HCT116 (cell line): Measurements from ENCODE around the gene PLEKHM1. TPM values are rescaled to one million over a fixed set of nuclear protein-coding genes. Genes with fewer than 3 reads are reported as not detected.

Experiments
- ATAC-seq: fragments of 200-7000 bp; cut with Tn5 transposase; 2 replicates; pipeline ENCODE4 v1.9.1; 2020; ENCODE audit warnings: mild to moderate bottlenecking, moderate library complexity
- BruUV-seq: library from RNA; stranded (reverse); fragments of 400-500 nt; replicated peaks from 2 replicates; lab custom pipeline; 2021; lab: Mats Ljungman, UMichigan
- CTCF ChIA-PET: fragments of 300-600 bp; sonication (Branson Sonifier 250); formaldehyde crosslinking; loops from one replicate; lab custom pipeline; 2021; ENCODE audit warnings: antibody characterized with exemption; lab: Charles Lee
- POLR2A ChIA-PET: fragments of 300-600, 350-600 bp; sonication (Branson Sonifier 250); formaldehyde crosslinking; loops from one replicate; lab custom pipeline; 2021; ENCODE audit warnings: antibody characterized with exemption; lab: Charles Lee
- RAD21 ChIA-PET, 2 experiments: fragments of 300-600 bp; sonication (Branson Sonifier 250); formaldehyde crosslinking; loops; one replicate each; lab custom pipeline; 2023; ENCODE audit warnings: low total read pairs in 2 of 2; ENCODE audit not compliant: uncharacterized antibody in 2 of 2, unreplicated experiment in 2 of 2, low non-redundant PET in 1 of 2; lab: Charles Lee
- DNase-seq: peaks from one replicate; pipeline ENCODE4 v3.0.0-alpha.2; 2010; ENCODE audit warnings: low read depth, low spot score
- H2AFZ ChIP-seq: fragments of 200-600 bp; shearing (Covaris generic), sonication (generic); 2 replicates; pipeline ENCODE4 v1.6.1; 2017; ENCODE audit warnings: low read depth, mixed run types, mixed read lengths, antibody characterized with exemption, low read length; ENCODE audit not compliant: poor library complexity, severe bottlenecking
- H3K27ac ChIP-seq: 2 replicates; pipeline ENCODE4 v1.5.1; 2012; ENCODE audit warnings: low read depth, low read length
- H3K27me3 ChIP-seq: fragments of 200-600 bp; sonication (generic); 2 replicates; pipeline ENCODE4 v1.6.1; 2016; ENCODE audit warnings: mixed run types, low read length, mixed read lengths; ENCODE audit not compliant: insufficient read depth
- H3K36me3 ChIP-seq, 2 experiments: fragments of 200-500 bp in 1 of 2; fragments of 200-600 bp in 1 of 2; sonication (Bioruptor generic) in 1 of 2; sonication (generic) in 1 of 2; 2 replicates each; pipeline versions ENCODE4 v1.5.1 to v1.6.1; 2014 to 2016; ENCODE audit warnings: low read length in 2 of 2, inconsistent platforms in 1 of 2, mixed read lengths in 1 of 2, mixed run types in 1 of 2; ENCODE audit not compliant: insufficient read depth in 2 of 2, control insufficient read depth in 1 of 2
- H3K4me1 ChIP-seq, 2 experiments: fragments of 200-600 bp in 1 of 2; sonication (generic) in 1 of 2; 2 replicates each; pipeline versions ENCODE4 v1.5.1 to v1.6.1; 2012 to 2017; ENCODE audit warnings: low read length in 2 of 2, inconsistent platforms in 1 of 2, mild to moderate bottlenecking in 1 of 2, mixed read lengths in 1 of 2, mixed run types in 1 of 2, moderate library complexity in 1 of 2; ENCODE audit not compliant: insufficient read depth in 2 of 2, control insufficient read depth in 1 of 2
- H3K4me2 ChIP-seq: fragments of 200-600 bp; sonication (generic); 2 replicates; pipeline ENCODE4 v1.6.1; 2017; ENCODE audit warnings: mixed run types, low read length, mixed read lengths
- H3K4me3 ChIP-seq, 2 experiments: fragments of 200-600 bp in 1 of 2; sonication (generic) in 1 of 2; replicated peaks in 1 of 2; 2 replicates each; pipeline ENCODE4 v1.5.1; 2011 to 2016; ENCODE audit warnings: low read length in 2 of 2, control low read depth in 1 of 2, low read depth in 1 of 2, mild to moderate bottlenecking in 1 of 2, mixed read lengths in 1 of 2, mixed run types in 1 of 2
- H3K79me2 ChIP-seq: fragments of 200-600 bp; sonication (generic); 2 replicates; pipeline ENCODE4 v1.6.1; 2017; ENCODE audit warnings: mild to moderate bottlenecking, mixed run types, low read length, moderate library complexity, mixed read lengths; ENCODE audit not compliant: insufficient read depth
- H3K9ac ChIP-seq: fragments of 200-600 bp; sonication (generic); 2 replicates; pipeline ENCODE4 v1.6.1; 2016; ENCODE audit warnings: low read length, mixed read lengths
- H3K9me2 ChIP-seq: fragments of 200-600 bp; sonication (generic), shearing (Covaris generic); 2 replicates; pipeline ENCODE4 v1.6.1; 2017; ENCODE audit warnings: mixed run types, mild to moderate bottlenecking, moderate library complexity; ENCODE audit not compliant: insufficient read depth
- H3K9me3 ChIP-seq, 2 experiments: fragments of 200-500 bp in 1 of 2; fragments of 200-600 bp in 1 of 2; sonication (Bioruptor generic) in 1 of 2; sonication (generic) in 1 of 2; 2 replicates each; pipeline ENCODE4 v1.6.1; 2014 to 2017; ENCODE audit warnings: low read length in 2 of 2, mixed read lengths in 2 of 2, inconsistent platforms in 1 of 2, low read depth in 1 of 2, mild to moderate bottlenecking in 1 of 2, mixed run types in 1 of 2, moderate library complexity in 1 of 2; ENCODE audit not compliant: control insufficient read depth in 1 of 2, insufficient read depth in 1 of 2
- H4K20me1 ChIP-seq: fragments of 200-600 bp; sonication (generic), shearing (Covaris generic); 2 replicates; pipeline ENCODE4 v1.6.1; 2017; ENCODE audit warnings: mixed run types, mild to moderate bottlenecking, moderate library complexity; ENCODE audit not compliant: insufficient read depth
- ATF3 ChIP-seq: IDR thresholded peaks from 2 replicates; pipeline ENCODE4 v1.6.1; 2012
- CEBPB ChIP-seq: IDR thresholded peaks from 2 replicates; pipeline ENCODE4 v1.6.1; 2012; ENCODE audit warnings: low read depth
- CTCF ChIP-seq, 3 experiments: fragments of 200-600 bp in 1 of 3; sonication (generic) in 1 of 3; IDR thresholded peaks in 2 of 3; conservative IDR thresholded peaks in 1 of 3; 2 replicates each; pipeline ENCODE4 v1.5.1; 2012 to 2017; ENCODE audit warnings: low read depth in 2 of 3, low read length in 2 of 3, antibody characterized with exemption in 1 of 3, borderline replicate concordance in 1 of 3, control low read depth in 1 of 3, mild to moderate bottlenecking in 1 of 3, mixed read lengths in 1 of 3, mixed run types in 1 of 3, moderate library complexity in 1 of 3; ENCODE audit not compliant: insufficient read depth in 1 of 3
- EGR1 ChIP-seq: IDR thresholded peaks from 2 replicates; pipeline ENCODE4 v1.6.1; 2012; ENCODE audit warnings: low read depth
- JUND ChIP-seq: IDR thresholded peaks from 2 replicates; pipeline ENCODE4 v1.6.1; 2012
- RAD21 ChIP-seq: IDR thresholded peaks from 2 replicates; pipeline ENCODE4 v1.6.1; 2012; ENCODE audit warnings: low read depth, mild to moderate bottlenecking
- REST ChIP-seq: IDR thresholded peaks from 2 replicates; pipeline ENCODE4 v1.6.1; 2012; ENCODE audit warnings: low read depth
- SP1 ChIP-seq: IDR thresholded peaks from 2 replicates; pipeline ENCODE4 v1.6.1; 2012; ENCODE audit warnings: low read depth
- SRF ChIP-seq: IDR thresholded peaks from 2 replicates; pipeline ENCODE4 v1.6.1; 2012; ENCODE audit warnings: low read depth
- TCF7L2 ChIP-seq: IDR thresholded peaks from 2 replicates; pipeline ENCODE4 v1.7.0; 2011; ENCODE audit warnings: borderline replicate concordance, inconsistent platforms; ENCODE audit not compliant: insufficient read depth, insufficient read length; ENCODE audit errors: extremely low read depth
- ZFX ChIP-seq: fragments of 450-650 bp; IDR thresholded peaks from 2 replicates; pipeline ENCODE4 v1.6.1; 2017
- ZNF274 ChIP-seq: fragments of 200-500 bp; sonication (Bioruptor generic); IDR thresholded peaks from 2 replicates; pipeline ENCODE4 v1.6.1; 2014; ENCODE audit warnings: mild to moderate bottlenecking, low read depth, low read length, inconsistent platforms
- intact Hi-C: fragments of 100-400 bp; cut with micrococcal nuclease; formaldehyde crosslinking; loops from 2 replicates; pipeline ENCODE4 v1.10.0; 2022
- total RNA-seq: library from RNA; stranded (reverse); gene quantifications from one replicate; pipeline ENCODE4 v1.2.1, GENCODE V29; 2021; ENCODE audit not compliant: unreplicated experiment

The PLEKHM1 gene
- total RNA-seq, 1 experiment from 2014 or later = 32.8 TPM

- Histone ChIP-seq H3K36me3 (no peaks in the 10 kb centered on the region), H3K79me2 (peaks cover 11% of the 10 kb centered on the region), H3K9me2 (no peaks in the 10 kb centered on the region), H4K20me1 (no peaks in the 10 kb centered on the region), H3K27me3 (no peaks in the 10 kb centered on the region), H3K4me3 (no peak overlapping the region), H2AFZ (no peak overlapping the region), H3K4me2 (no peak overlapping the region), H3K9me3 (no peaks in the 10 kb centered on the region)
- no peak for DNase-seq
- BruUV-seq = no TSS peak
- ChIA-PET CTCF (interaction anchor here (0.7 to 1.2 kb wide), 5 partner anchors 33 to 424 kb away, joined by 3 to 7 read pairs (median 3); no protein-coding TSS in a partner anchor), RAD21 (no interaction called here), POLR2A (no interaction called here)
- intact Hi-C loops = loop anchor here (1.0 to 5.0 kb wide), 3 partner anchors 156 to 403 kb away; partner anchors contain the start of gene HEXIM1
- TF ChIP-seq JUND (no peak), RAD21 (no peak), SP1 (no peak), REST (no peak), ZNF274 (no peak), SRF (no peak), TCF7L2 (no peak), EGR1 (no peak), CTCF (IDR thresholded peaks at IDR 0.05 in 2 of 3, conservative IDR thresholded peaks at IDR 0.05 in 1 of 3; ENCODE audit: borderline replicate concordance in 1 of 3, insufficient read depth in 1 of 3, low read depth in 2 of 3, low read length in 2 of 3) (no peak), ZFX (no peak), CEBPB (no peak), ATF3 (no peak)
- TF ChIP-seq, all 23 proteins: peak for 0
- peaks cover 17 to 59% of the 10 kb centered on the region in 2 experiments for H3K4me1 ChIP-seq
- no peak overlapping the region for H3K9ac ChIP-seq
- no peak overlapping the region for H3K27ac ChIP-seq
- ATAC-seq = no peak
Measured at GRCh38 chr17:45428931-45429338, 61.6 kb downstream of the PLEKHM1 start.
